ENCODE data around the gene FBXO46. TPM values are rescaled to one million over a fixed set of nuclear protein-coding genes. Genes with fewer than 3 reads are reported as not detected.
"Not testable (repeated sequence)": the region's sequence is repeated elsewhere in the genome, so short reads cannot be mapped to it uniquely, and the experiment has no call there.

The FBXO46 gene
- total RNA-seq, 2 experiments from 2014 or later: 17.2 to 17.5 TPM

DNA sequence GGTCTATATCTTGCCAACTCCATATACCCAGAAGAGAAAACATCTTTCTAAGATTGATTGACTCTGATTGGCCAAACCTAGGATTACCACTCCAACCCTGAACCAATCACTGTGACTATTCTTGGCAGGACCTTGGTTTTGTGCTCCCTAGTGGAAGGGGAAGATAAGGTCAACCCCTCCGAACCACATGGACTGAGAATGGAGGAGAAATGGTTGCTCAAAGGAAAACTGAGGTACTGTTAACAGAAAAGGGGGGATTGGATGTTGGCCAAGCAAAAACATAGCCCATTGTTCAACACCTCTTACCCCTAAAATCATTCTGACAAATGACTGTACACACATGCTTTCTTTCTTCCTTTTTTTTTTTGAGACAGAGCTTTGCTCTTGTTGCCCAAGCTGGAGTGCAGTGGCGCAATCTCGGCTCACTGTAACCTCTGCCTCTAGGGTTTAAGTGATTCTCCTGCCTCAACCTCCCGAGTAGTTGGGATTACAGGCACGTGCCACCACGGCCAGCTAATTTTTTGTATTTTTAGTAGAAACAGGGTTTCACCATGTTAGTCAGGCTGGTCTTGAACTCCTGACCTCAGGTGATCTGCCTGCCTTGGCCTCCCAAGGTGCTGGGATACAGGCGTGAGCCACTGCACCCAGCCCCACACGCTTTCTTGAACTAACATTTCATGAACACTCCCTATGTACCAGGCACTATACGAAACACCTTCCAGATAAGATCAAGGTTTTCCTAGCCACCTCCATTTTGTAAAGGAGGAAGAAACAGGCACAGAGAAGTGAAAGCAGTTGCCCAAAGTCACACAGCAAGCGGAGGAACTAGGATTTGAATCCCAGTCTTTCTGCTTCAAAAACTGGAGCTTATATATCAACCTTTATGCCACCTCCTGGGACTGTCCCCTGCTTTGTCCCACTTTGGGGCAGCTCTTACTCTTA lies 9.1 kb upstream of the FBXO46 start:
- ChIA-PET POLR2A (no interaction called here), CTCF (no interaction called here)
- H3K27ac ChIP-seq (ENCODE audit: low read depth in 1 of 2, low read length in 2 of 2): no peak overlapping the region
- no peaks in the 10 kb centered on the region for H3K4me1 ChIP-seq (ENCODE audit: insufficient read depth, low read length)
- H3K4me3 Mint-ChIP-seq: no peak overlapping the region
- H3K27me3 ChIP-seq (ENCODE audit: control insufficient read depth in 1 of 2, insufficient read depth in 2 of 2, low read length in 2 of 2): no peaks in the 10 kb centered on the region
- ATAC-seq (ENCODE audit: poor library complexity): no peak
- H3K4me3 ChIP-seq (ENCODE audit: low read length): no peak overlapping the region
- DNase-seq: no peak
- no peaks in the 10 kb centered on the region for H3K9me3 ChIP-seq (ENCODE audit: control insufficient read depth in 1 of 2, insufficient read depth in 1 of 2, low read length in 2 of 2)
- no peaks in the 10 kb centered on the region for H3K9me3 Mint-ChIP-seq
- peaks cover 5% of the 10 kb centered on the region for H3K27me3 Mint-ChIP-seq
- H3K36me3 ChIP-seq (ENCODE audit: insufficient read depth, low read length): no peaks in the 10 kb centered on the region
- no peak overlapping the region for H3K27ac Mint-ChIP-seq
- TF ChIP-seq, protein P1, sequence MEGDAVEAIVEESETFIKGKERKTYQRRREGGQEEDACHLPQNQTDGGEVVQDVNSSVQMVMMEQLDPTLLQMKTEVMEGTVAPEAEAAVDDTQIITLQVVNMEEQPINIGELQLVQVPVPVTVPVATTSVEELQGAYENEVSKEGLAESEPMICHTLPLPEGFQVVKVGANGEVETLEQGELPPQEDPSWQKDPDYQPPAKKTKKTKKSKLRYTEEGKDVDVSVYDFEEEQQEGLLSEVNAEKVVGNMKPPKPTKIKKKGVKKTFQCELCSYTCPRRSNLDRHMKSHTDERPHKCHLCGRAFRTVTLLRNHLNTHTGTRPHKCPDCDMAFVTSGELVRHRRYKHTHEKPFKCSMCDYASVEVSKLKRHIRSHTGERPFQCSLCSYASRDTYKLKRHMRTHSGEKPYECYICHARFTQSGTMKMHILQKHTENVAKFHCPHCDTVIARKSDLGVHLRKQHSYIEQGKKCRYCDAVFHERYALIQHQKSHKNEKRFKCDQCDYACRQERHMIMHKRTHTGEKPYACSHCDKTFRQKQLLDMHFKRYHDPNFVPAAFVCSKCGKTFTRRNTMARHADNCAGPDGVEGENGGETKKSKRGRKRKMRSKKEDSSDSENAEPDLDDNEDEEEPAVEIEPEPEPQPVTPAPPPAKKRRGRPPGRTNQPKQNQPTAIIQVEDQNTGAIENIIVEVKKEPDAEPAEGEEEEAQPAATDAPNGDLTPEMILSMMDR (IDR thresholded peaks at IDR 0.05): no peak
- intact Hi-C loops (cut with DNase I, micrococcal nuclease): no loop called here
- no peaks in the 10 kb centered on the region for H3K36me3 Mint-ChIP-seq (ENCODE audit: low read depth)
- no peaks in the 10 kb centered on the region for H3K4me1 Mint-ChIP-seq (ENCODE audit: low read depth)

DNA sequence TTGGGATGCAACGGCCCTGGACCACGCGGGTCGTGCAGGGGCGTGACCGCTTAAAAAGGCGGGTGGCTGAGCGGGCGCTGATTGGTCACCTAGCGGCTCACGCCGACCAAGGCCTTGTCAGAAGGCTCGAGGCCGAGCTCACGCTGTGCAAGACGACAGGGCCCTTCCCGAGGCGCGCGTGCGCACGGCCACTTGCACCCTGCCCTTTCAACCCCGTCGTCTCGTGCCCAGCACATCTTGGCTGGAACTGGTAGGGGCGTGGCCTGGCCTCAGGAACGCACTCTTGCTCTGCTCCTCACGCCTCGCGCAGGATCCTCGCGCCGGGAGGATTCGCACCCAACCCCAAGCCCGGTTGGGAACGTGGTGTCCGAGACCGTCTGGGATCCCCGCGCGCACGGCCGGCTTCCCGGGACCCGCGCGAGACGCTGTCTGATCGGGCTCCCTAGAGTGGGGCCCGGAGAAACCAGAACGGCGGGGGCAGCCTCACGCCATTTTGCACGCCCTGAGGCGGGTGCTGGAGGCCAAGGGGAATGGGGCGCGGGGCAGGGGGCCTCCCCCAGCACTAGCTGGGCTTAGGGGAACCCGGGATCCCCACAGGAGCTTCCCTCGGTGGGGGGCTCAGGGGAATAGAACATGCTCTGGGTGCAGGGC lies 2.6 kb upstream of the FBXO46 start, which contains the start of gene MEIOSIN:
Gene MEIOSIN (plus strand): TSS at position 280 of the 651 bp plus-strand sequence. CDS start 1,938 bp downstream, outside the sequence.
- ATAC-seq (ENCODE audit: poor library complexity) (no peak), DNase-seq (peak in 1 of 14 experiments; percentile 42)
- no peaks in the 10 kb centered on the region for H3K9me3 ChIP-seq (ENCODE audit: control insufficient read depth in 1 of 2, insufficient read depth in 1 of 2, low read length in 2 of 2)
- Mint-ChIP-seq H3K9me3 (no peaks in the 10 kb centered on the region), H3K4me3 (peak within 1 kb of the TSS; percentile 64), H3K27me3 (no peaks in the 10 kb centered on the region), H3K27ac (no peak within 1 kb of the TSS), H3K36me3 (ENCODE audit: low read depth) (peaks cover 12% of the 10 kb centered on the region), H3K4me1 (ENCODE audit: low read depth) (peaks cover 24% of the 10 kb centered on the region)
- H3K4me1 ChIP-seq (ENCODE audit: insufficient read depth, low read length): peaks cover 27% of the 10 kb centered on the region
- no peak within 1 kb of the TSS for H3K4me3 ChIP-seq (ENCODE audit: low read length)
- ChIA-PET CTCF (no interaction called here), POLR2A (interaction anchor here (0.9 kb wide), 1 partner anchor 16 kb away, joined by 3 read pairs; no protein-coding TSS in a partner anchor)
- TF ChIP-seq, protein P1 (IDR thresholded peaks at IDR 0.05): no peak
- intact Hi-C loops (cut with DNase I, micrococcal nuclease): loop anchor here in 1 of 2 experiments (2.0 to 5.0 kb wide), 2 partner anchors 38 to 154 kb away; partner anchors contain the start of gene IRF2BP1
- no peaks in the 10 kb centered on the region for H3K27me3 ChIP-seq (ENCODE audit: control insufficient read depth in 1 of 2, insufficient read depth in 2 of 2, low read length in 2 of 2)
- no peak within 1 kb of the TSS for H3K27ac ChIP-seq (ENCODE audit: low read depth in 1 of 2, low read length in 2 of 2)
- H3K36me3 ChIP-seq (ENCODE audit: insufficient read depth, low read length): no peaks in the 10 kb centered on the region

DNA sequence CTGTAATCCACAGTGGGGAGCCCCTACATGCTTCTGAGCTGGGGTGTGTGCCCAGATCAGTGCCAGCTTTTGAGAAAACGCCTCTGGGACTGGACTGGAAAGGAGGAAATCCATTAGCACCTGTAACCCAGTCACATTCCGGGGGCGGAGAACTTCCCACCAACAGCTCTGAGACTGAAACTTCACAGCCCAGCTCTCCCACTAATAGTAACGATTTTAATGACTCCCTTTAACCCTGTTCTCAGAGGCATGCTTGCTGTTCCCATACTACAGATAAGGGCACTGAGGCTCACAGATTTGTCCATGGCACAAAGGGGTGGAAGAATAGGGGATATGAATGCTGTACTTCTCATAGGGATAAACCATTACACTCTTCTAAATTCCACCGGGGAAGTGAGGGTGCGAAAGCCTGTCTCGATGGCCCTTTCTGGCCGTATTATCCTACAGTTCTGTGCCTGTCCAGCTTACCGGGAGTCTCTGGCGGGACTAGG lies 851 bp downstream of the FBXO46 start:
- Mint-ChIP-seq H3K9me3 (no peaks in the 10 kb centered on the region), H3K4me3 (peak overlapping the region; percentile 97), H3K4me1 (ENCODE audit: low read depth) (peaks cover 33% of the 10 kb centered on the region), H3K36me3 (ENCODE audit: low read depth) (peaks cover 12% of the 10 kb centered on the region), H3K27ac (peak overlapping the region; percentile 83), H3K27me3 (no peaks in the 10 kb centered on the region)
- Histone ChIP-seq H3K27me3 (ENCODE audit: control insufficient read depth in 1 of 2, insufficient read depth in 2 of 2, low read length in 2 of 2) (no peaks in the 10 kb centered on the region), H3K9me3 (ENCODE audit: control insufficient read depth in 1 of 2, insufficient read depth in 1 of 2, low read length in 2 of 2) (no peaks in the 10 kb centered on the region), H3K36me3 (ENCODE audit: insufficient read depth, low read length) (peaks cover 5% of the 10 kb centered on the region), H3K27ac (ENCODE audit: low read depth in 1 of 2, low read length in 2 of 2) (peak overlapping the region in 1 of 2 donors; percentile 49), H3K4me3 (ENCODE audit: low read length) (peak overlapping the region; percentile 77), H3K4me1 (ENCODE audit: insufficient read depth, low read length) (peaks cover 37% of the 10 kb centered on the region)
- TF ChIP-seq, protein P1 (IDR thresholded peaks at IDR 0.05): no peak
- ATAC-seq (ENCODE audit: poor library complexity) (no peak), DNase-seq (no peak)
- CTCF ChIA-PET: interaction anchor here (1.2 to 2.6 kb wide), 6 partner anchors 10 to 172 kb away, joined by 3 to 14 read pairs (median 10); partner anchors contain the start of genes MYPOP, QPCTL, SIX5 and SNRPD2
- intact Hi-C loops (cut with DNase I, micrococcal nuclease): loop anchor here (1.0 to 5.0 kb wide), 4 partner anchors 13 to 157 kb away; partner anchors contain the start of genes IRF2BP1 (in 1 of the 2) and SIX5 (in 1 of the 2)
- POLR2A ChIA-PET: interaction anchor here (0.5 to 3.7 kb wide), 5 partner anchors 13 to 690 kb away, joined by 3 to 56 read pairs (median 4); partner anchors contain the start of genes IRF2BP1, MYPOP and SIX5

DNA sequence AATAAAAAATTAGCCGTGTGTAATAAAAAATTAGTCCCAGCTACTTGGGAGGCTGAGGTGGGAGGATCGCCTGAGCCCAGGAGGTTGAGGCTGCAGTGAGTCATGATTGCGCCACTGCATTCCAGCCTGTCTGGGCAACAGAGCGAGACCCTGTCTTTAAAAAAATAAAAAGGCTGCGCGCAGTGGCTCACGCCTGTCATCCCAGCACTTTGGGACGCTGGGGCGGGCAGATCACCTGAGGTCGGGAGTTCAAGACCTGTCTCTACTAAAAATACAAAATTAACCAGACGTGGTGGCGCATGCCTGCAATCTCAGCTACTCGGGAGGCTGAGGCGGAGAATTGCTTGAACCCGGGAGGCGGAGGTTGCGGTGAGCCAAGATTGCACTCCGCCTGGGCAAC lies 2.0 kb downstream of the FBXO46 start:
- peaks cover 18% of the 10 kb centered on the region for H3K36me3 Mint-ChIP-seq (ENCODE audit: low read depth)
- ATAC-seq (ENCODE audit: poor library complexity); intact Hi-C loops (cut with DNase I, micrococcal nuclease); H3K36me3 ChIP-seq (ENCODE audit: insufficient read depth, low read length); DNase-seq; H3K27ac ChIP-seq (ENCODE audit: low read depth in 1 of 2, low read length in 2 of 2); H3K27ac Mint-ChIP-seq; H3K9me3 ChIP-seq (ENCODE audit: control insufficient read depth in 1 of 2, insufficient read depth in 1 of 2, low read length in 2 of 2); H3K27me3 ChIP-seq (ENCODE audit: control insufficient read depth in 1 of 2, insufficient read depth in 2 of 2, low read length in 2 of 2); H3K9me3 Mint-ChIP-seq; CTCF ChIA-PET; H3K27me3 Mint-ChIP-seq; H3K4me3 ChIP-seq (ENCODE audit: low read length): not testable (repeated sequence)
- peak overlapping the region; percentile 58 for H3K4me3 Mint-ChIP-seq
- POLR2A ChIA-PET: interaction anchor here (3.7 kb wide), 1 partner anchor 12 kb away, joined by 56 read pairs; no protein-coding TSS in a partner anchor
- H3K4me1 ChIP-seq (ENCODE audit: insufficient read depth, low read length): peaks cover 37% of the 10 kb centered on the region
- peaks cover 40% of the 10 kb centered on the region for H3K4me1 Mint-ChIP-seq (ENCODE audit: low read depth)

All from CD4-positive, alpha-beta T cell (primary cell).